Activated CD8-positive, alpha-beta memory T cell treated with anti-CD3 and anti-CD28 coated beads, Interleukin-2, amount 50 U/mL, for 24 hours (primary cell): ENCODE results near the gene GNAZ.

Source experiments
- DNase-seq: peaks from one replicate; pipeline ENCODE4 v3.0.0-alpha.2; 2020; ENCODE audit errors: extremely low read depth

GNAZ gene

GRCh38 chr22:23093051-23093788, 22.9 kb downstream of the GNAZ start:
- DNase-seq = no peak

GRCh38 chr22:23094260-23094659, 23.9 kb downstream of the GNAZ start:
- no peak for DNase-seq

- DNase-seq = no peak
These were observed 24.7 kb downstream of the GNAZ start for GRCh38 chr22:23094695-23095681.

GRCh38 chr22:23095733-23096342, 25.5 kb downstream of the GNAZ start:
- DNase-seq = no peak

GRCh38 chr22:23097412-23098229, 27.3 kb downstream of the GNAZ start:
- no peak for DNase-seq

- DNase-seq = no peak
These were observed 27.9 kb downstream of the GNAZ start for GRCh38 chr22:23098230-23098705.

- DNase-seq = no peak
These were observed 28.6 kb downstream of the GNAZ start for GRCh38 chr22:23098718-23099530.

GRCh38 chr22:23099531-23099804, 29.1 kb downstream of the GNAZ start:
- no peak for DNase-seq

- DNase-seq = no peak
These were observed 29.9 kb downstream of the GNAZ start for GRCh38 chr22:23100124-23100801.

- DNase-seq = no peak
These were observed 31.2 kb downstream of the GNAZ start for GRCh38 chr22:23101524-23101923.

- no peak for DNase-seq
These were observed 31.8 kb downstream of the GNAZ start for GRCh38 chr22:23102002-23102655.

- no peak for DNase-seq
These were observed 32.5 kb downstream of the GNAZ start for GRCh38 chr22:23102776-23103175.

GRCh38 chr22:23103199-23103954, 33.1 kb downstream of the GNAZ start:
- no peak for DNase-seq

- DNase-seq = no peak
These were observed 34.1 kb downstream of the GNAZ start for GRCh38 chr22:23104187-23104971.

GRCh38 chr22:23105304-23105703, 35.0 kb downstream of the GNAZ start:
- DNase-seq = no peak

GRCh38 chr22:23105919-23106318, 35.6 kb downstream of the GNAZ start:
- DNase-seq = no peak

- no peak for DNase-seq
These were observed 36.0 kb downstream of the GNAZ start for GRCh38 chr22:23106344-23106743.

GRCh38 chr22:23106906-23107367, 36.6 kb downstream of the GNAZ start:
- no peak for DNase-seq
